CD4-positive, alpha-beta T cell treated with Interleukin-10 for 1 hour (primary cell): ENCODE measurements around the gene GRK5.

Experiments
- DNase-seq: peaks from one replicate; pipeline ENCODE4 v3.0.0-alpha.2; 2020

GRK5 gene

GRCh38 chr10:119496273-119496672 is 288.9 kb downstream of the GRK5 start:
- DNase-seq = no peak

GRCh38 chr10:119497243-119497642 is 289.9 kb downstream of the GRK5 start:
- DNase-seq = no peak

GRCh38 chr10:119498889-119499676 is 291.7 kb downstream of the GRK5 start:
- peak; percentile 28 for DNase-seq

GRCh38 chr10:119499677-119500002 is 292.3 kb downstream of the GRK5 start:
- DNase-seq = no peak

DNA sequence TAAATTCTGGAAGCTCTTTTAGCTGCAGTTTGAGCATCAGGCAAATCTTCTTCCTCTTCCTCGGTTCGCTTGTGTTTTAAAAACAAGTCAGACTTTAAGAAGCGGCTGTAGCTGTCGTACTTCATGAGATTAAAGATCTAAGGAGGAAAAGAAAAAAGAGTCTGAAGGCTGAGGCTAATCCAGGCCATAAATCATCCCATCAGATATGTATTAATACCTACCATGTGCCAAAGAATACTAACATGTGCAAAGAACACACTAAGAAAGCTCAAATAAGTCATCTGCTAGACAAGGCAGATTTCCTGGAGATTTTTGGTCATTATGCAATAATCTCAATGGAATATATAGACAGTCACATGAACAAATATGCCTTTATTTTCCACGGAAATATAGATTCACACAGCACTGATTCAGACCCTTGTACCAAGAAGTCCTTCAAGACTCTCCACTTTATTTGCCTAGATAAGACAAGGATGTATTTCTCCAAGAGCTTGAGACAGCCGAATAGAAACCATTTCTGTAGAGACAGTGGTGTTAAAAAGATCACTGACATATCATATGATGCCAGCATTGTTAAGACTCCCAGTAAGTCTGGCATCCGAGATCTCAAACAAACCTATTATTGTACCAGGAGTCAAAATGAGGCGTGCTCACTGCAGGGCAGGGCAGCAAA is 292.9 kb downstream of the GRK5 start:
- DNase-seq = no peak

DNA sequence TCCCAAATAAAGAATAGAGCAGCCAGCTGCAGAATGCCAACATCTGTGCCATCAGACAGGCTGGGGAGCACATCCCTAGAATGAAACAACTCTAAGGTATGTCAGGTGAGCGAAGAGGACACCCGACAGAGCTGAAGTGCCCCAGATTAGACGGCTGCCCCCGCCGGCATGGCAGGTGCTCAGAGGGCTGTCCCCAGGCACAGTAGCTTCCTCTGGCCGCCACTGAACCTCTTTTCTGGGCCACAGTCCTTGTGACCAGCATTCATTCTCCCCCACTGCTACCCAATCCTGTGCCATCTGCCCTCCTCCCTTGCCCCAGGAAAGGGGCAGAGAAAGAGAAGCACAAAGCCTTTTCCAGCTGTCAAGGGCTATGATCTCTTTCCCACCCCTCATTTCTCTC is 293.4 kb downstream of the GRK5 start:
- no peak for DNase-seq

- peak; percentile 33 for DNase-seq
These were observed 294.3 kb downstream of the GRK5 start for GRCh38 chr10:119501690-119502089.

GRCh38 chr10:119502209-119502608 is 294.8 kb downstream of the GRK5 start:
- peak; percentile 79 for DNase-seq

- DNase-seq = no peak
These were observed 295.3 kb downstream of the GRK5 start for GRCh38 chr10:119502618-119503155.

DNA sequence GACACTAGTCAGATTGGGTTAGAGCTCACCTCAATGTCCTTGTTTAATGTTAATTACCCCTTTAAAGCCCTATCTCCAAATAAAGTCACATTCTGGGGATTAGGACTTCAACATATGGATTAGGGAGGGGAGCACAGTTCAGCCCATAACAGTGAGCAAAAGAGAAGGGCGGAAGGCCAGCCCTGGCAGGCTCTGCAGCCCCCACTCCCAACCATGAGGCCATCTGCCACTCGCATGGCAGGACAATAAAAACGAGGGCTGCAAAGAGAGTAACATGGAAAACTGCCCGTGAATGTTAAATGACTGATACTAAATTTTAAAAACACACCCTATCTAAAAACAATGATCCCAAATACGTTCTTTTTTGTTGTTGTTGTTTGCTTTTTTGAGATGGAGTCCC is 296.4 kb downstream of the GRK5 start:
- DNase-seq = no peak

DNA sequence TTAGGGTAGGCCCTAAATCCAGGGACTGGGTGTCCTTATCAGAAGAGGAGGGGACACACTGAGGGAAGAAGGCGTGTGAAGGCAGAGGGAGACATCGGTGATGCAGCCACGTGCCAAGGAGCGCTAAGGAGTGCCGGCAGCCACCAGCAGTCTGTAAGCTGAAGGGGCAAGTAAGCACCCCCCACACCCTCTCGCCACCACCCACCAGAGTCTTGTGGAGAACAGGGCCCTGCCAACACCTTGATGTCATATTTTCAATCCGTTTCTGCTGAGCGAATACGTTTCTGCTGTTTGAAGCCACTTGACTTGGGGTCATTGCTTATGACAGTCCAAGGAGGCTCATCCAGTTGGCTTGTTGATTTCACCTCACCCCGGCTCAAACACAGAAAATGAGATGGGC is 297.3 kb downstream of the GRK5 start:
- DNase-seq = no peak

DNA sequence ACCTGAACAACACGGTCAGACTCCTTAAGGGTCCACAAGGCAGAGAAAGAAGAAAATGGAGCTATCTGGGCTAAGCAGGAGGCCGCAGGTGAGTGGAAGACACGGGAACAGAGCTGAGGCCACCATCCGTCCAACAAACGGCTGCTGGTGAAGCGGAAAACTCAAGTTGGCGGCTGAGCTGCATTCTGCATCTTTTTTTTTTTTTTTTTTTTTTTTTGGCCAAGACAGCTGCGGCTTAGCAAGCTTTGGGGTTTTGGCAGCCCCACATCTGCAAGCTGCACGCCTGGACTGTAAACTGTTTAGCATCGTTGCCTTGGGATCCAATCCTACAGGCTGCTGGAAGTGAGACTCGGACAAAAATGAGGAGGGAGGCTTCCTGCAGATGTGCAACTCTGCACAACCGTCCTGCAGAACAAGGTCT is 297.8 kb downstream of the GRK5 start:
- no peak for DNase-seq
